NCI-H2196 treated with DMSO at 0.1 percent for 48 hours (cell line): Measurements from ENCODE around the gene CDR2L.
"Not testable (repeated sequence)": the region's sequence is repeated elsewhere in the genome, so short reads cannot be mapped to it uniquely, and the experiment has no call there.

Experiments
- DNase-seq: peaks from one replicate; lab custom pipeline; 2025; ENCODE audit not compliant: unreplicated experiment; lab: John Stamatoyannopoulos, UW

The CDR2L gene

DNA sequence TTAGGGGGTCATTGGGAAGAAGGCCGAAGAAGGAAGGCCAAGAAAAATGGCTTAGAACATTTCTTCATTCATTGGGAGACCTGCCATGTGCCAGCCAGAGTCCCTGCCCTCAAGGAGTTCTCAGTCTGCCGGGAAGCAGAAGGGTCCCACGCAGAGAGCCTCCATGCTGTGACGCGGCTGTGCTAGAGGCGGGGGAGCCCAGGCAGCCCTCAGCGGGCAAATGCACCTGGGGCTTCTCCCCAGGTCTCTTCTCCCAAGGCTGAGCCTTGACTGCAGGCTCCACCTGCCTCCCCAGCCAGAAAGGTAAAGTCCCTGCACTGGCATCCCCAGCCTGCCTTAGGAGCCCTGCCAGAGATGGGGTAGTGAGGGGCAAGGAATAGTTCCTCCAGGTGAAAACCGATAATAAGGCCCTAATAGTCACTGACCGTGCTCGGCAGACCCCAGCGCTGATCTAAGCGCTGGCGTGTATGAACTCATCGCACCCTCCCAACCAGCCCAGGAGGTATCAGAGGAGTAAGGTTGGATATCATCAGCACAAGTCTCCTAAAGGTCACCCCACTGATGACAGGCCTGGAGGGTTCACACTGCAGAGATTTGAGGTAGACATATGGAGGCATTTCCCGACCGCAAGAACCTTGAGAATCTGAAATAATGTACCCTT, 6.0 kb upstream of the CDR2L start:
- no peak for DNase-seq

DNA sequence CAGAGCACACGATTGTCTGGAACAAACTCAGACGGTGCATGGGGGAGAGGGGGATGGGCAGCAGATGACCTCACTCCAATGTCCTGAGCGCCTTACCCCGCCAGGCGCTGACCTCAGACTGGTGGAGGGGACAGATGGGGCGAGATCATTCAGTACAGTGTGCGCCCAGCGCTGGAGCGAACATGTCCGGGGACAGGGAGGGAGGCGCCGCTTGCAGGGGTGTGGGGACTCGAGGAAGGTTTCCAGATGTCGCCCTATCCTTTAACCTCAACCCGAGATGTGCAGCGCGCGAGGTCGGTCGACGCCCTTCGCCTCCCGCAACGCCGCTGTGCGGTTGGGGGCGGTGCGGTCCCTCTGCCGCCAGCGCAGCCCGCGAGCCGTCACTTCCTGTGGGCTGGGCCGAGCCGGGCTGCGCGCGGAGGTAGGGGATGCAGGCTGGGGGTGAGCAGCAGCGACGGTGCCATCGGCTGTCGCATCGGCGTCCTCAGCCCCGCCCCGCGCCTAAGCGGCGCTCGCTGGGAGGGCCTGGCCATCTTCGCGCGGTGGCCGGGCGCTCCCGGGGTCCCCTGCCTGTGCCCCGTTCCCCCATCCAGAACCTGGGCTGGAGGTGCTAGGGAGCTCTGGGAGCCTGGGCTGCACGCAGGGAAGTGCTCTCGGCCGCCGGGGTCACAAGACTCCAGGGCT, 5.3 kb upstream of the CDR2L start:
- peak; percentile 73 for DNase-seq

GRCh38 chr17:74982663-74983313, 4.6 kb upstream of the CDR2L start:
- not testable (repeated sequence) for DNase-seq

GRCh38 chr17:74986206-74986576, 1.2 kb upstream of the CDR2L start:
- DNase-seq, result no peak

- no peak for DNase-seq
Observed at GRCh38 chr17:74987909-74988711, 678 bp downstream of the CDR2L start.

GRCh38 chr17:74990581-74991105, 3.2 kb downstream of the CDR2L start:
- DNase-seq, result no peak

- no peak for DNase-seq
Observed at GRCh38 chr17:74992223-74992622, 4.8 kb downstream of the CDR2L start.

DNA sequence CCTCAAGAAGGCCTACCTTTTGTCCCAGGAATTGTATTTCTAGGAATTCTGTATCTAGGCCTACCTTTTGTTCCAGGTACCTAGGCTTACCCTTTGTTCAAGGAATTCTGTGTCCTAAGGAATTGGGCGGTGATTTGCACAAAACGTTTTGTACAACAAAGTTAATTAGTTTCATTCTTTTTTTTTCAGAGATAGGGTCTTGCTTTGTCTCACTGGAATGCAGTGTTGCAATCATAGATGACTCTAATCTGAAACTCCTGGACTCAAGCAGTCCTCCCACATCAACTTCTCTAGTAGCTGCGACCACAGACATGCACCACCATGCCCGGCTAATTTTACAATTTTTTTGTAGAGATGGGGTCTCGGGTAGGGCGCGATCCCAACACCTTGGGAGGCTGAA, 7.0 kb downstream of the CDR2L start:
- no peak for DNase-seq

DNA sequence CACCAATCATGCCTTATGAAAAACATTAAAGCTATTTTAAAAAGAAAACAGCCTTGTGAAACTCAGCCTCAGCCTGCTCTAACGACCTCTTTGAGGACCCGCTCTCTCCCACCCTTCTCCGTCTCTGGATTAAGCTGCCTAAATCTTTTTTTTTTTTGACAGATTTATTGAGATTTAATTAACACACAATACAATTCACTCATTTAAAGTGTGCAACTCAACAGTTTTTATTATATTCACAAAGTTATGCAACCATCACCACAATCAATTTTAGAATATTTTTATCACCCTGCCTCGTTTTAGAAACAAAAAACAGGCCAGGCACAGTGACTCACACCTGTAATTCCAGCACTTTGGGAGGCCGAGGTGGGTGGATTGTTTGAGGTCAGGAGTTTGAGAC, 8.4 kb downstream of the CDR2L start:
- no peak for DNase-seq

DNA sequence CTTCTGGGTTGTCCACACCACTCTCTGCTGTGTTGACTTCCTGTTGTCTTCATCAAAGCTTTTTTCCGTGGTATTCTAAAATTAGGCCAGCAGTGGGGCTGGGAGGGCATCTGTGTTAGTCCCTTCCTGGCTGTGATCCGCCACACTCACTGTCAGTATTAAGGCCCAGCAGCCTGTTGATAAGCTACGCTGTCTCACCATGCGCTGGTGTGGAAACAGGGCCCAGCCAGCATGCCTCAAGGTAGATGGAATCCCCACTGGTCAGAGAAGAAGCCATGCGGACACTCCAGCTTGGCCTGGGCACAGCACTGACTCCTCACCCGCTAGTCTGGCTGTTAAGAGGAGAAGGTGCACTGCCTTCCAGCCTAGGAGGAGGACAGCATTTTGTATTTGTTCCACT, 11.4 kb downstream of the CDR2L start:
- DNase-seq, result no peak

- DNase-seq, result no peak
Observed at GRCh38 chr17:74999523-74999922, 12.1 kb downstream of the CDR2L start.

GRCh38 chr17:75001915-75002843, 14.7 kb downstream of the CDR2L start:
- no peak for DNase-seq

DNA sequence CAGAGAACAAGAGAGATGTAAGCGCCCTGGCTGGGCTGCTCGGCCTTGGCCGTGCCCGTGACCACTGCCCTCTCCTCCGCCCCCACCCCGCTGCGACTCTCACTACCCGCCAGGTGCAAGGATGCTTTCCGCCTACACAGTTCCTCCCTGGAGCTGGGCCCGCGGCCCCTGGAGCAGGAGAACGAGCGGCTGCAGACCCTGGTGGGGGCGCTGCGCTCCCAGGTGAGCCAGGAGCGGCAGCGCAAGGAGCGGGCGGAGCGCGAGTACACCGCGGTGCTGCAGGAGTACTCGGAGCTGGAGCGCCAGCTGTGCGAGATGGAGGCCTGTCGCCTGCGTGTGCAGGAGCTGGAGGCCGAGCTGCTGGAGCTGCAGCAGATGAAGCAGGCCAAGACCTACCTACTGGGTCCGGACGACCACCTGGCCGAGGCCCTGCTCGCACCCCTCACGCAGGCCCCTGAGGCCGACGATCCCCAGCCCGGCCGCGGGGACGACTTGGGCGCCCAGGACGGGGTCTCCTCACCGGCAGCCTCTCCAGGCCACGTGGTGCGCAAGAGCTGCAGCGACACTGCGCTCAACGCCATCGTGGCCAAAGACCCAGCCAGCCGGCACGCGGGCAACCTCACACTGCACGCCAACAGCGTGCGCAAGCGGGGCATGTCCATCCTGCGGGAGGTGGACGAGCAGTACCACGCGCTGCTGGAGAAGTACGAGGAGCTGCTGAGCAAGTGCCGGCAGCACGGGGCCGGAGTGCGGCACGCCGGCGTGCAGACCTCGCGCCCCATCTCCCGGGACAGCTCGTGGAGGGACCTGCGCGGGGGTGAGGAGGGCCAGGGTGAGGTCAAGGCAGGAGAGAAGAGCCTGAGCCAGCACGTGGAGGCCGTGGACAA, 15.9 kb downstream of the CDR2L start:
- no peak for DNase-seq

DNA sequence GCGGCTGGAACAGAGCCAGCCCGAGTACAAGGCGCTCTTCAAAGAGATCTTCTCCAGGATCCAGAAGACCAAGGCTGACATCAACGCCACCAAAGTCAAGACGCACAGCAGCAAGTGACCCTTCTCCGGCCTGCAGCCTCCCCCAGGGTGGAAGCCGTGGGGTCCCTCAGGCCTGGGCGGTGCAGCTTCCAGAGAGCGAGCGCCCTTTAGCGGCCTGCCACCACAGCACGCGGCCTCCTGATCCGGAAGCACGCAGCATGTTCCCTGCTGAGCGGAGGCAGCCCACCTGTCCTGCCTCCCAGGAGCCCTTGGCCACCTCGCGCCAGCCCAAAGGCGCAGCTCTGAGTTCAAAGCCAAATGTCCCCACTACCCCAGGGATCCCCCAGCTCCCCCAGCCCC, 16.5 kb downstream of the CDR2L start:
- DNase-seq, result no peak

DNA sequence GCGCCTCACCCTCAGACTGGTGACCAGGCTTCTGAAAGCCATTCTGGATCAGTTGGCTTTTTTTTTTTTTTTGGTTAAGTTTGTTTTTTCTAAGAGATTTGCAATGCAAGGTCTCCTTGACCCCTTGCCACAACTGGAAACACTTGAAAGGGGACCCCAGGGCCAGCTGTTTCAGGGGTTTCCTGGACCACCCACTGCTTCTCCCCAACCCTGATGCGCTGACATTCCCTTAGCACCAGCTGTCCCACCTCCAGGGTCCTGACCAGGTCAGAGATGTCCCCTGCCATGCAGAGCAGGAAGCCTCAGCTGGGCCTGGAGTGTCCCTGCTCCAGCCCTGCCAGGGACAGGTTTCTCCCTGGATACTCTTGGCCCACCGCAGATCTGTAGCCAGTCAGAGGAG, 16.9 kb downstream of the CDR2L start:
- no peak for DNase-seq

DNA sequence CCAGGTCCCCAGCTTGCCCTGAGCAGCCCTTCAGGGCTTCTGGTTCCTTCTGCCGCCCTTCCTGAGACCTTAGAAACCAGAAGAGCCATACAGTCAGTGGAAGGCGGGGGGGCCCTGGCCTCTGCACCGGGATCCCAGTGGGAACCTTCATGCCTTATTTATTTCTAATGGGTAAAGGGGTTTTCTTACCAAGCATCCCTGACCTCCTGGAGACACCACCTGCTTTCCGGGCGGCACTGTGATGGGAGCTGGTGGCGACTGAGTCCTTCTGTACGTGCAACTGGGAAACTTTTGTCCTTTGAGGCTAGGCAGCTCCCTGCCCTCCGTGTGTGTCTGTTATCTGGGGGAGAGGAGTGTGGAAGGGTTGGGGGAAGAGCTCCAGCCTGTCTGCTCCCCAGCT, 17.9 kb downstream of the CDR2L start:
- no peak for DNase-seq

GRCh38 chr17:75006084-75006483, 18.7 kb downstream of the CDR2L start:
- not testable (repeated sequence) for DNase-seq

GRCh38 chr17:75006653-75007052, 19.2 kb downstream of the CDR2L start:
- no peak for DNase-seq

GRCh38 chr17:75008373-75008772, 20.9 kb downstream of the CDR2L start:
- DNase-seq, result no peak
